Neural cell (in vitro differentiated cells): ENCODE data around the gene BAD. TPM values are rescaled to one million over a fixed set of nuclear protein-coding genes. Genes with fewer than 3 reads are reported as not detected.

ENCODE experiments used
- H2AFZ ChIP-seq: fragments of 200-600, 300-800 bp; sonication (generic), shearing (Covaris generic); 2 replicates; pipeline ENCODE4 v1.6.0; 2014; ENCODE audit warnings: low read depth, mild to moderate bottlenecking, antibody characterized with exemption, low read length, moderate library complexity
- H3F3A ChIP-seq: fragments of 200-600 bp; shearing (Covaris generic); 2 replicates; pipeline ENCODE4 v1.6.1; 2016; ENCODE audit warnings: mild to moderate bottlenecking, moderate library complexity, mixed read lengths, antibody characterized with exemption, low read length; ENCODE audit not compliant: insufficient read depth, poor library complexity, severe bottlenecking
- H3K27ac ChIP-seq: fragments of 200-600, 300-800 bp; sonication (generic), shearing (Covaris generic); 2 replicates; pipeline ENCODE4 v1.5.1; 2014; ENCODE audit warnings: mild to moderate bottlenecking, low read length, moderate library complexity
- H3K27me3 ChIP-seq: fragments of 300-800, 200-600 bp; sonication (generic), shearing (Covaris generic); 2 replicates; pipeline ENCODE4 v1.6.0; 2014; ENCODE audit warnings: mild to moderate bottlenecking, low read depth, low read length, moderate library complexity; ENCODE audit not compliant: insufficient read depth
- H3K36me3 ChIP-seq: fragments of 300-800, 200-600 bp; sonication (generic), shearing (Covaris generic); 2 replicates; pipeline ENCODE4 v1.5.1; 2014; ENCODE audit warnings: mild to moderate bottlenecking, antibody characterized with exemption, low read length, moderate library complexity; ENCODE audit not compliant: insufficient read depth
- H3K4me2 ChIP-seq: fragments of 300-800, 200-600 bp; sonication (generic), shearing (Covaris generic); 2 replicates; pipeline ENCODE4 v1.6.0; 2014; ENCODE audit warnings: mild to moderate bottlenecking, low read length
- H3K4me3 ChIP-seq: fragments of 300-800, 200-600 bp; sonication (generic), shearing (Covaris generic); 2 replicates; pipeline ENCODE4 v1.5.1; 2014; ENCODE audit warnings: mild to moderate bottlenecking, low read length, moderate library complexity
- H3K79me2 ChIP-seq: fragments of 200-600 bp; shearing (Covaris generic); replicated peaks from 2 replicates; pipeline ENCODE4 v1.6.0; 2014; ENCODE audit warnings: mild to moderate bottlenecking, low read length, moderate library complexity; ENCODE audit not compliant: insufficient read depth
- H3K9ac ChIP-seq: fragments of 300-800, 200-600 bp; sonication (generic), shearing (Covaris generic); 2 replicates; pipeline ENCODE4 v1.6.1; 2016; ENCODE audit warnings: mild to moderate bottlenecking, low read length, mixed read lengths
- H3K9me2 ChIP-seq: fragments of 200-600 bp; shearing (Covaris generic); 2 replicates; pipeline ENCODE4 v1.6.1; 2016; ENCODE audit warnings: mild to moderate bottlenecking, low read length, mixed read lengths; ENCODE audit not compliant: insufficient read depth
- H3K9me3 ChIP-seq: fragments of 200-600, 300-800 bp; sonication (generic), shearing (Covaris generic); 2 replicates; pipeline ENCODE4 v1.6.1; 2016; ENCODE audit warnings: mild to moderate bottlenecking, mixed run types, low read length, moderate library complexity, mixed read lengths
- H4K20me1 ChIP-seq: fragments of 200-600 bp; shearing (Covaris generic); 2 replicates; pipeline ENCODE4 v1.6.1; 2016; ENCODE audit warnings: mild to moderate bottlenecking, mixed run types; ENCODE audit not compliant: insufficient read depth
- CTCF ChIP-seq: fragments of 450-650 bp; IDR thresholded peaks from 2 replicates; pipeline ENCODE4 v1.5.1; 2014; ENCODE audit warnings: antibody characterized with exemption, mild to moderate bottlenecking, moderate library complexity; ENCODE audit not compliant: poor library complexity, severe bottlenecking
- EP300 ChIP-seq: fragments of 450-650 bp; conservative IDR thresholded peaks from 2 replicates; pipeline ENCODE4 v1.6.1; 2014; ENCODE audit warnings: antibody characterized with exemption, mild to moderate bottlenecking, moderate library complexity; ENCODE audit not compliant: poor library complexity, severe bottlenecking
- EZH2 ChIP-seq: fragments of 200-600, 300-800 bp; shearing (Covaris generic), sonication (generic); IDR thresholded peaks from 2 replicates; pipeline ENCODE4 v1.6.1; 2014; ENCODE audit warnings: antibody characterized with exemption, low read length, borderline replicate concordance, mild to moderate bottlenecking; ENCODE audit not compliant: insufficient read depth, poor library complexity, severe bottlenecking
- MXI1 ChIP-seq: fragments of 450-650 bp; conservative IDR thresholded peaks from 2 replicates; pipeline ENCODE4 v1.6.1; 2014; ENCODE audit warnings: antibody characterized with exemption, mild to moderate bottlenecking; ENCODE audit not compliant: poor library complexity, severe bottlenecking
- POLR2AphosphoS5 ChIP-seq: IDR thresholded peaks from 2 replicates; pipeline ENCODE4 v1.6.1; 2012
- RAD21 ChIP-seq: fragments of 450-650 bp; conservative IDR thresholded peaks from 2 replicates; pipeline ENCODE4 v1.6.1; 2014; ENCODE audit warnings: antibody characterized with exemption, mild to moderate bottlenecking, moderate library complexity
- REST ChIP-seq: IDR thresholded peaks from 2 replicates; pipeline ENCODE4 v1.6.1; 2012; ENCODE audit warnings: borderline replicate concordance
- SMC3 ChIP-seq: fragments of 450-650 bp; conservative IDR thresholded peaks from 2 replicates; pipeline ENCODE4 v1.6.1; 2014; ENCODE audit warnings: antibody characterized with exemption, mild to moderate bottlenecking, moderate library complexity; ENCODE audit not compliant: poor library complexity
- TAF1 ChIP-seq: IDR thresholded peaks from 2 replicates; pipeline ENCODE4 v1.6.1; 2012; ENCODE audit warnings: low read depth
- polyA plus RNA-seq: library from polyadenylated mRNA; depleted of rRNA; stranded (reverse); fragments of >200 nt; gene quantifications from 2 replicates; pipeline ENCODE4 v1.2.3, GENCODE V29; 2014

Gene BAD
- polyA plus RNA-seq, 1 donor from 2014 or later = 219 TPM

- H3F3A ChIP-seq = no peaks in the 10 kb centered on the region
- H4K20me1 ChIP-seq = no peaks in the 10 kb centered on the region
- H2AFZ ChIP-seq = no peak overlapping the region
- H3K4me2 ChIP-seq = no peak overlapping the region
- H3K9me2 ChIP-seq = no peaks in the 10 kb centered on the region
- no peaks in the 10 kb centered on the region for H3K36me3 ChIP-seq
- peaks cover 13% of the 10 kb centered on the region for H3K79me2 ChIP-seq
- TF ChIP-seq POLR2AphosphoS5 = no peak
- no peak for TF ChIP-seq MXI1
- TF ChIP-seq EP300 = no peak
- TF ChIP-seq EZH2 = no peak
- no peak for TF ChIP-seq REST
- TF ChIP-seq CTCF = no peak
- TF ChIP-seq TAF1 = no peak
- no peak for TF ChIP-seq RAD21
- no peak for TF ChIP-seq SMC3
- no peak overlapping the region for H3K27ac ChIP-seq
- H3K4me3 ChIP-seq = no peak overlapping the region
- no peaks in the 10 kb centered on the region for H3K27me3 ChIP-seq
- no peak overlapping the region for H3K9ac ChIP-seq
- H3K9me3 ChIP-seq = no peaks in the 10 kb centered on the region
Measured at GRCh38 chr11:64321026-64321425, 36.6 kb upstream of the BAD start.

- Histone ChIP-seq H2AFZ (no peak overlapping the region), H3K9me3 (no peaks in the 10 kb centered on the region), H3K79me2 (peaks cover 13% of the 10 kb centered on the region), H3K9me2 (no peaks in the 10 kb centered on the region), H3K27ac (no peak overlapping the region), H3K4me3 (no peak overlapping the region), H3K36me3 (no peaks in the 10 kb centered on the region), H4K20me1 (no peaks in the 10 kb centered on the region), H3K27me3 (no peaks in the 10 kb centered on the region), H3F3A (no peaks in the 10 kb centered on the region), H3K4me2 (no peak overlapping the region), H3K9ac (no peak overlapping the region)
- TF ChIP-seq EZH2 (no peak), POLR2AphosphoS5 (no peak), RAD21 (no peak), TAF1 (no peak), REST (no peak), CTCF (no peak), MXI1 (no peak), SMC3 (no peak), EP300 (no peak)
Measured at GRCh38 chr11:64320556-64320955, 36.1 kb upstream of the BAD start.
